H9 (cell line): ENCODE results near the gene IL26. TPM values are rescaled to one million over a fixed set of nuclear protein-coding genes. Genes with fewer than 3 reads are reported as not detected.

ENCODE experiments used
- DNase-seq: peaks from one replicate; pipeline ENCODE4 v3.0.0-alpha.2; 2017
- H2AFZ ChIP-seq: one replicate; pipeline ENCODE4 v1.6.1; 2013; ENCODE audit warnings: mild to moderate bottlenecking, low read length, control low read depth, moderate library complexity
- H2AK5ac ChIP-seq: 2 replicates; pipeline ENCODE4 v1.6.1; 2013; ENCODE audit warnings: low read length, control low read depth, mixed read lengths; ENCODE audit not compliant: insufficient read length
- H2BK120ac ChIP-seq: one replicate; pipeline ENCODE4 v1.6.1; 2013; ENCODE audit warnings: low read depth, mild to moderate bottlenecking, low read length, control low read depth, inconsistent platforms; ENCODE audit not compliant: poor library complexity, severe bottlenecking
- H2BK12ac ChIP-seq: 2 replicates; pipeline ENCODE4 v1.6.1; 2013; ENCODE audit warnings: low read length, control low read depth, mixed read lengths, low read depth; ENCODE audit not compliant: insufficient read length
- H2BK15ac ChIP-seq: 2 replicates; pipeline ENCODE4 v1.6.1; 2013; ENCODE audit warnings: low read depth, low read length, control low read depth
- H2BK20ac ChIP-seq: one replicate; pipeline ENCODE4 v1.6.1; 2013; ENCODE audit warnings: low read depth, mild to moderate bottlenecking, low read length, control low read depth, inconsistent platforms; ENCODE audit not compliant: poor library complexity, severe bottlenecking
- H2BK5ac ChIP-seq: 2 replicates; pipeline ENCODE4 v1.6.1; 2013; ENCODE audit warnings: low read length, control low read depth, mixed read lengths; ENCODE audit not compliant: insufficient read length
- H3K14ac ChIP-seq: 2 replicates; pipeline ENCODE4 v1.6.1; 2013; ENCODE audit warnings: low read length, control low read depth; ENCODE audit not compliant: insufficient read depth
- H3K18ac ChIP-seq: 2 replicates; pipeline ENCODE4 v1.6.1; 2013; ENCODE audit warnings: low read depth, mild to moderate bottlenecking, mixed read lengths, low read length, control low read depth; ENCODE audit not compliant: insufficient read length
- H3K23ac ChIP-seq: 2 replicates; pipeline ENCODE4 v1.6.1; 2013; ENCODE audit warnings: low read length, control low read depth, mixed read lengths, low read depth; ENCODE audit not compliant: insufficient read length
- H3K23me2 ChIP-seq: 2 replicates; pipeline ENCODE4 v1.6.1; 2013; ENCODE audit warnings: low read depth, mild to moderate bottlenecking, mixed read lengths, low read length, control low read depth; ENCODE audit not compliant: insufficient read length, poor library complexity, severe bottlenecking
- H3K27ac ChIP-seq: 2 replicates; pipeline ENCODE4 v1.5.1; 2013; ENCODE audit warnings: low read length, control low read depth, mixed read lengths, low read depth; ENCODE audit not compliant: insufficient read length
- H3K27me3 ChIP-seq: 2 replicates; pipeline ENCODE4 v1.6.1; 2013; ENCODE audit warnings: low read length, control low read depth, inconsistent platforms; ENCODE audit not compliant: insufficient read depth
- H3K4ac ChIP-seq: 2 replicates; pipeline ENCODE4 v1.6.1; 2013; ENCODE audit warnings: low read depth, mild to moderate bottlenecking, control low read depth, inconsistent platforms, low read length, moderate library complexity
- H3K4me1 ChIP-seq: 2 replicates; pipeline ENCODE4 v1.6.1; 2013; ENCODE audit warnings: low read length, control low read depth, inconsistent platforms; ENCODE audit not compliant: insufficient read depth
- H3K4me2 ChIP-seq: 2 replicates; pipeline ENCODE4 v1.6.1; 2013; ENCODE audit warnings: low read length, control low read depth, mixed read lengths; ENCODE audit not compliant: insufficient read length, insufficient read depth
- H3K56ac ChIP-seq: 2 replicates; pipeline ENCODE4 v1.6.1; 2013; ENCODE audit warnings: low read depth, mild to moderate bottlenecking, mixed read lengths, low read length, control low read depth; ENCODE audit not compliant: insufficient read length
- H3K79me1 ChIP-seq: 2 replicates; pipeline ENCODE4 v1.6.1; 2013; ENCODE audit warnings: low read depth, mild to moderate bottlenecking, moderate library complexity, low read length, control low read depth, inconsistent platforms; ENCODE audit not compliant: insufficient read depth, poor library complexity, severe bottlenecking
- H3K79me2 ChIP-seq: 2 replicates; pipeline ENCODE4 v1.6.1; 2013; ENCODE audit warnings: low read length, control low read depth, inconsistent platforms; ENCODE audit not compliant: insufficient read depth
- H3K9ac ChIP-seq: 2 replicates; pipeline ENCODE4 v1.6.1; 2013; ENCODE audit warnings: low read length, control low read depth, mixed read lengths; ENCODE audit not compliant: insufficient read length; ENCODE audit errors: extremely low read depth
- H3K9me3 ChIP-seq: one replicate; pipeline ENCODE4 v1.6.1; 2013; ENCODE audit warnings: low read depth, low read length, inconsistent platforms; ENCODE audit not compliant: control insufficient read depth
- H3T11ph ChIP-seq: one replicate; pipeline ENCODE4 v1.6.1; 2013; ENCODE audit warnings: mild to moderate bottlenecking, low read length, control low read depth, inconsistent platforms
- H4K20me1 ChIP-seq: one replicate; pipeline ENCODE4 v1.6.1; 2013; ENCODE audit not compliant: control insufficient read depth, insufficient read length, insufficient read depth
- H4K5ac ChIP-seq: 2 replicates; pipeline ENCODE4 v1.6.1; 2013; ENCODE audit warnings: low read depth, mild to moderate bottlenecking, mixed read lengths, low read length, control low read depth; ENCODE audit not compliant: insufficient read length
- H4K8ac ChIP-seq: replicated peaks from 2 replicates; pipeline ENCODE4 v1.6.1; 2013; ENCODE audit warnings: low read length, control low read depth, mixed read lengths, low read depth; ENCODE audit not compliant: insufficient read length
- H4K91ac ChIP-seq: 2 replicates; pipeline ENCODE4 v1.6.1; 2013; ENCODE audit warnings: low read depth, mild to moderate bottlenecking, moderate library complexity, mixed read lengths, low read length, control low read depth; ENCODE audit not compliant: insufficient read length
- H3K27ac Mint-ChIP-seq, 3 experiments: 2 replicates in 2 of 3; 3 replicates in 1 of 3; pipeline ENCODE4 v1.8.0; 2020 to 2021; ENCODE audit warnings: mixed read lengths in 3 of 3, mild to moderate bottlenecking in 1 of 3, moderate library complexity in 1 of 3
- H3K27me3 Mint-ChIP-seq: 2 replicates; pipeline ENCODE4 v1.8.0; 2021; ENCODE audit warnings: low read depth, mild to moderate bottlenecking, moderate library complexity, mixed read lengths
- H3K36me3 Mint-ChIP-seq, 3 experiments: 2 replicates in 2 of 3; 3 replicates in 1 of 3; pipeline ENCODE4 v1.8.0; 2020 to 2021; ENCODE audit warnings: low read depth in 3 of 3, mixed read lengths in 3 of 3; ENCODE audit not compliant: insufficient read depth in 1 of 3
- H3K4me1 Mint-ChIP-seq, 2 experiments: 2 replicates each; pipeline ENCODE4 v1.8.0; 2020; ENCODE audit warnings: mixed read lengths in 2 of 2
- H3K4me3 Mint-ChIP-seq, 2 experiments: 2 replicates in 1 of 2; 3 replicates in 1 of 2; pipeline ENCODE4 v1.8.0; 2020 to 2021; ENCODE audit warnings: mild to moderate bottlenecking in 2 of 2, mixed read lengths in 2 of 2, moderate library complexity in 1 of 2
- H3K9me3 Mint-ChIP-seq, 2 experiments: 2 replicates in 1 of 2; 3 replicates in 1 of 2; pipeline ENCODE4 v1.8.0; 2020; ENCODE audit warnings: mild to moderate bottlenecking in 2 of 2, mixed read lengths in 2 of 2, moderate library complexity in 1 of 2
- WGBS: extraction: QIAGEN DNeasy Blood & Tissue Kit; methylation state at CpG from one replicate; pipeline ENCODE4 v1.1.7; 2013; ENCODE audit warnings: missing lambda C conversion rate, low lambda C conversion rate, mixed read lengths; ENCODE audit not compliant: insufficient read length; ENCODE audit errors: extremely low coverage; 5-methylcytosine and 5-hydroxymethylcytosine counted together
- total RNA-seq: library from RNA; stranded (reverse); gene quantifications from 2 replicates; pipeline ENCODE4 v1.2.1, GENCODE V29; 2021
- TF ChIP-seq, protein P1 (sequence below): fragments of 200-600 bp; sonication (generic); conservative IDR thresholded peaks from 3 replicates; pipeline ENCODE4 v1.8.0; 2021; ENCODE audit warnings: antibody characterized with exemption, mild to moderate bottlenecking

The IL26 gene
- total RNA-seq, 1 experiment from 2014 or later, result not detected

DNA sequence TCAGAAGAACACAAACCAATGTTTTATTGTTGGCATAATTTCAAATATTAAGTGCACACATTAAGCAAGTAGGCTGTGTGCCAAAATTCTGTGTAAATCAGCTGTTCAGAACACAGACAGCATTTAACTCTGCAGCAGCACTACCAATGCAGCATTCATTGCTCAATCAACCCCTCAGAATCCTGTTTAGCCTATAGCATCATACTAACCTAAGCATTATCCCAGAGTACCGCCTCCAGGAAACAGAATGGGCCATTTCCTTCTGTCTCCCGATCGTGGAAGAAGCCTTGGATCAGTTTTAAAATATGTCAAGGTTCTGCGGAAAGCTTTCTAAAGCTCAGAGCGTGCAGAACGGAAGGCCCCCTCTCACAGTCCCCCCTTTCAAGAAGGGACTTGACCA lies 3.3 kb downstream of the IL26 start:
- Histone ChIP-seq H3K27ac (no peak overlapping the region), H2BK120ac (no peak overlapping the region), H3K23me2 (no peaks in the 10 kb centered on the region), H3K4me1 (no peaks in the 10 kb centered on the region), H4K20me1 (no peaks in the 10 kb centered on the region), H2AFZ (no peak overlapping the region), H4K8ac (no peak overlapping the region), H3K9ac (no peak overlapping the region), H3K4me2 (no peak overlapping the region), H3K79me2 (no peaks in the 10 kb centered on the region), H3K14ac (no peak overlapping the region), H4K91ac (no peak overlapping the region), H3K23ac (no peak overlapping the region), H2BK5ac (no peak overlapping the region), H3K27me3 (no peaks in the 10 kb centered on the region), H3K4ac (no peak overlapping the region), H2BK15ac (no peak overlapping the region), H3K79me1 (no peaks in the 10 kb centered on the region), H2AK5ac (no peak overlapping the region), H3K56ac (no peak overlapping the region), H3K9me3 (no peaks in the 10 kb centered on the region), H3K18ac (no peak overlapping the region), H4K5ac (no peak overlapping the region), H2BK12ac (no peak overlapping the region), H2BK20ac (no peak overlapping the region), H3T11ph (no peak overlapping the region)
- Mint-ChIP-seq H3K27ac (no peak overlapping the region), H3K4me1 (peaks cover 8% of the 10 kb centered on the region in 2 experiments; a peak in 3 of 4 replicates), H3K36me3 (no peaks in the 10 kb centered on the region), H3K27me3 (peaks cover 2% of the 10 kb centered on the region; the same call in 1 of the 2 replicates), H3K9me3 (no peaks in the 10 kb centered on the region), H3K4me3 (peak overlapping the region in 1 of 2 experiments; percentile 9; a peak in 1 of 5 replicates)
- TF ChIP-seq, protein P1, sequence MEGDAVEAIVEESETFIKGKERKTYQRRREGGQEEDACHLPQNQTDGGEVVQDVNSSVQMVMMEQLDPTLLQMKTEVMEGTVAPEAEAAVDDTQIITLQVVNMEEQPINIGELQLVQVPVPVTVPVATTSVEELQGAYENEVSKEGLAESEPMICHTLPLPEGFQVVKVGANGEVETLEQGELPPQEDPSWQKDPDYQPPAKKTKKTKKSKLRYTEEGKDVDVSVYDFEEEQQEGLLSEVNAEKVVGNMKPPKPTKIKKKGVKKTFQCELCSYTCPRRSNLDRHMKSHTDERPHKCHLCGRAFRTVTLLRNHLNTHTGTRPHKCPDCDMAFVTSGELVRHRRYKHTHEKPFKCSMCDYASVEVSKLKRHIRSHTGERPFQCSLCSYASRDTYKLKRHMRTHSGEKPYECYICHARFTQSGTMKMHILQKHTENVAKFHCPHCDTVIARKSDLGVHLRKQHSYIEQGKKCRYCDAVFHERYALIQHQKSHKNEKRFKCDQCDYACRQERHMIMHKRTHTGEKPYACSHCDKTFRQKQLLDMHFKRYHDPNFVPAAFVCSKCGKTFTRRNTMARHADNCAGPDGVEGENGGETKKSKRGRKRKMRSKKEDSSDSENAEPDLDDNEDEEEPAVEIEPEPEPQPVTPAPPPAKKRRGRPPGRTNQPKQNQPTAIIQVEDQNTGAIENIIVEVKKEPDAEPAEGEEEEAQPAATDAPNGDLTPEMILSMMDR, result no peak
- DNase-seq, result no peak
- no CpG with 5 or more reads among the region's 6 CpGs for WGBS
